GM19328 (cell line): ENCODE data around the gene STPG4.
A peak's percentile ranks its signal among the peaks of the same experiment; 100 is the strongest.
"Not testable (repeated sequence)": the region's sequence is repeated elsewhere in the genome, so short reads cannot be mapped to it uniquely, and the experiment has no call there.

Experiments
- ATAC-seq: cut with Tn5 transposase; IDR thresholded peaks from one replicate; pipeline ENCODE4 v1.9.1; 2021; ENCODE audit warnings: mild to moderate bottlenecking, moderate library complexity; ENCODE audit not compliant: unreplicated experiment

The STPG4 gene

DNA sequence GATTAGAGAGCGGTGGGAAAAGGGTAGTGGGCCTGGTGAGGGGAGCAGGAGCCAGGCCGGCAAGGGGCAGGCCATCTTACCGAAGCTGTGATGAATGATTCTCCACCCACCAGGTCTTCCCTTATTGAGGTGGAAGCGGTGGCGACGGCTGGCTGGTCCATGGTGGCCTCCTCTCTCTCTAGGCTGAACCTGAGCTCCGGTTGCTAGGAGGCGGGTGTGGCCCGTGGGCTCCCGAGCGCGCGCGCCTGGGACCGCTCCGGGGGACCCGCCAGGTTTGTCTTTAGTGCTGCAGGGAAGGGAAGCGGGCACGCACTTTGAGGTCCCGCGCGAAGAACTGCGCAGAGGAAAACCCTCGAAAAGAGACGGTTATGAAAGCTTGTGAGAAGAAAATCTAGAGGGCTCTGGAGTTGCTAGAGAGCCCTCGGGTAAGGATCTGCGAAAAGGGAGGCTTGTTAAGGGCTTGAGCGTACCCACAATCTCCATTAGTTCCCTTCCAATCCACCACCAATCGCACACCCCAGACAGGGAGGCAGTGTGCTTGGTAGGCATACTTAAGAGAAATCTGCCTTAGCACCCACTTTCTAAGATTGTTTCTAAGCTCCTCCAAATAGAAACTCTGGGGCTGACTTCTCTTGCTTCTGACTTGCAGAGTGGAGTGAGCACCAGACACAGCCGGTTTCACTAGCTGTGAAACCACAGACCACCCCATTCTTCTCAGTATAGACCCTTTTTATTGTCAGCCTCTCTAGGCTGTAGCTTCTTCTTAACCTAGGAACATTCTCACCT, at the start of gene STPG4:
STPG4 (minus strand) TSS at position 218 of the 786 bp plus-strand sequence; CDS start at position 161, 57 bp downstream.
- ATAC-seq, result no peak

GRCh38 chr2:47204691-47205090, 49.6 kb upstream of the STPG4 start:
- ATAC-seq, result no peak

GRCh38 chr2:47203995-47204394, 48.9 kb upstream of the STPG4 start:
- no peak for ATAC-seq

- ATAC-seq, result no peak
These were observed 46.1 kb upstream of the STPG4 start for GRCh38 chr2:47201224-47201623.

- ATAC-seq, result no peak
These were observed 43.9 kb upstream of the STPG4 start for GRCh38 chr2:47198985-47199451.

- ATAC-seq, result no peak
These were observed 41.4 kb upstream of the STPG4 start for GRCh38 chr2:47196499-47196898.

GRCh38 chr2:47196046-47196445, 40.9 kb upstream of the STPG4 start:
- no peak for ATAC-seq

- ATAC-seq, result no peak
These were observed 40.0 kb upstream of the STPG4 start for GRCh38 chr2:47195148-47195547.

DNA sequence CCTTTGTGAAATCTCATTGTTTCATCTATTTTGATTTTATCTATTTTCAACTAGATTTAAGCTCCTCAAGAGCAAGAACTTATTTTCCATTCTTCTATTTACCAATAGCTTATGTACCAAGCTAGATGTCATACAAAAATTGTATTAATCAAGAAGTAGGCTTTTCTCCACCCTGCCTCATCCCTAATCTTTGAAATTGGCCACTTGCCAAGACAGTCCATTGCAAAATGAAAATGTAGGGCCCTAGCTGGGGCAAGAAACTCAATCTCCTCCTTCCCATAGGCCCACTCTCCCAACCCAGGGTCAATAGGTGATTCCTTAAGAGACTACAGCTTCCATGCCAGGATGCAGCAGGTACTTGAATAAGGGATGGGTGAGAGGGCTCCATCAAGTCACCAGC, 39.3 kb upstream of the STPG4 start:
- ATAC-seq, result no peak

GRCh38 chr2:47193607-47194006, 38.5 kb upstream of the STPG4 start:
- no peak for ATAC-seq

DNA sequence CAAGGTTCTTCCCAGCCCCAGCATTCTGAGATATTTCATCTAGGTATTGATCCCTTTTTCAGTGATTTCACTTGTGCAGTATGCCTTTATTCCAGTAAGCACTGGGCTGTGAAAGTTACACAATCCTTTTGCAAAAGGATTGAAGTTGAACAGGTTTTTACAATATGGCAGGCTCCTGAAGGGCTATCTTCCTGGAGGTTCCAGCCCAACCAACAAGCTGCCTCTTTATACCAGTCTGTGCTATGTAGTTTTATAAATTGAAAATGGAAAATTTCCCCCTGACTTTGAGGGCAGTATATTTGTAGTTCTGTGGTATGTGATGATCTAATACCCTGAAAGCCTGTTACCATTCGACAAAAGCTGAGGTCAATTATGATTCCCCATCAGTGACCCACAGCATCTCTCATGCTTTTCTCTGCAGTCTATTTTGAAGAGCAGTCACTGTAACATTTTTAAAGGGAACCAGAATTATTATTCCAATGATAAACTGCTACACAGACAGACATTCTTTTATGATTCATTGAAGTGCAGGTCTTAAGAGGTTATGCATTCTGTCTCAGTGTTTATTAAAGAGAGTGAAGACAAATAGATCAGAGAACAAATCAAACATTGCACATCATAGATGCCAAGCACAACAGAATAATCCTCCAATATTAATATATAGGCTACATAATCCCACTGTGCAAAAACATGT, 35.2 kb upstream of the STPG4 start:
- no peak for ATAC-seq

DNA sequence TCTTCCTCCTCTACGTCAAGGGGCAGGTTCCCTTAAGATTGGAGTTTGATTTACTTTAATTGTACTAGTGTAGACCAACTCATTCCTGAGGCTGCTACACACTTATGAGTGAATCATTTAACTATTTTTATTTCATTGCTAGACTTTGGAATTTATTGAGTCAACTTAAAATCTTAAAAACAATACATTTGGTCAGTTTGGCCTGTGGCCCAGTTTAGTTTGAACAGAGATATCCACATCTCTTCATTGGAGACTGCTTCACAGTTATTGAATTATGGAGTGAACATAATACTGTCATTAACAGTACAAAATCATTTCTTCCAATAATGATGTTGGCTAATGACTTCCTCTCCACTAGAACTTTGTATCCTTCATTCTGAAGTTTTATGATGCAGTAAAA, 34.5 kb upstream of the STPG4 start:
- ATAC-seq, result no peak

- no peak for ATAC-seq
These were observed 32.0 kb upstream of the STPG4 start for GRCh38 chr2:47187069-47187468.

- no peak for ATAC-seq
These were observed 31.2 kb upstream of the STPG4 start for GRCh38 chr2:47186351-47186750.

GRCh38 chr2:47185098-47185497, 30.0 kb upstream of the STPG4 start:
- ATAC-seq, result not testable (repeated sequence)

GRCh38 chr2:47181176-47181575, 26.1 kb upstream of the STPG4 start:
- ATAC-seq, result no peak

- no peak for ATAC-seq
These were observed 25.4 kb upstream of the STPG4 start for GRCh38 chr2:47180531-47180930.

DNA sequence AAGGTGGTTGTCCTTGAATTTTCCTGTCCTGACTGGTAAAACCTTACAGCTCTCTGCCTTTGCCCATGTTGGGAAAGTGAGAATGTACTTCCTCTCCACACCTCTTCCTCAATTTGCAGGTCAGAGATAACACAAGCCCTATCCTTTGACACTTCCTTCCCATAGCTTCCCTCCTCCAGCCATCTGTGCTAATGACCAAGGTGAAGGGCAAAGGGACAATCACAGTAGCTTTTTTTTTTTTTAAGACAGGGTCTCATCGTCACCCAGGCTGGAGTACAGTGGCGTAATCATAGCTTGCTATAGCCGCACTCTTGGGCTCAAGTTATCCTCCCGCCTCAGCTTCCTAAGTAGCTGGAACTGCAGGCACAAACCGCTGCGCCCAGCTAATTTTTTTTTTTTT, 24.3 kb upstream of the STPG4 start:
- ATAC-seq, result no peak

DNA sequence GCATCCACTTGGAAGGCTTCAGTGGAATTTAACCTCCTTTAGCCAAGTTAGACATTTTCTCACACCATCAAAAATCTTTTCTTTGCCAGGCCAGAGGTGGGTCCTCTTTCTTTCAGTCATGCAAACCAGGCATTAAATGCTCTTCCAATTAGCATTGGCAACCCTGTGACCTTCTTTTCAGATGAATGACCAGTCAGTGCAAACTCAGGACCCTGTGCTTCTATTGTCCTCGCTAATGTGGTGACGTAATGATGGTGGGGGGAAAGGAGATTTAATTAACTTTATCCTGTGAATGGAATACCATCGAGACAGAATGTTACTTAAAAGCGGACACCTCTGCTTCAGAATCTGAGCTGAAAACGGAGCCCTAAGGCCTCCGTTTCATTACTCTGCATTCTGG, 23.2 kb upstream of the STPG4 start:
- ATAC-seq, result no peak

- ATAC-seq, result peak; percentile 3
These were observed 22.0 kb upstream of the STPG4 start for GRCh38 chr2:47177043-47177565.

DNA sequence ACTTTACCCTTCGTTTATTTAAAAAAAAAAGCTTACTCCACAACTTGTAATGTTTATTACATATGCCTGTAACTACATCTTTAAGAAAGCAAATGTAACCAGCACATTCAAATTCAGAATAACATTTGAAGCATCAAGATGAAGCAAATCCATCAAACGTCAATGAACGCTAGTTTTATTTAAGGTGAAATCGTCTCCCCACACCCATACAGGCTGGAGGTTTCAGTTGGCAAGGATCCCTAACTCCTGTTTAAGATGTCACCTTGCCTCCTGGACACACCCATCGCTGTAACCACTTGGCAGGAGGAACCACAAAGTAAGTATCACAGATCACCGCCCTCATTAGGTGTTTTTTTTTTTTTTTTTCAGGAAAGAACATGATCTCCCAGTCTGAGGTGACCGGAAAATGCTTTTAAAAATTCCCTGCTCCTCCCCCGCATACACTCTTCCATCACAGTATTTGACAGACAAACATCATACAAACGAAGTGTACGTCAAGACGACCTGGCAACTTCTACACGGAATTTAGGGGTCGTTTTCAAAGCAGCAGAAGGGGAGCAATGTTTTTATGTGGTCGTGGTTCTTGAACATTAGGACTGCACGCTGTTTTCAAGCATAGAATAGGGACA, 19.7 kb upstream of the STPG4 start:
- ATAC-seq, result no peak
